ENCODE measurements around the gene CFL1. TPM values are rescaled to one million over a fixed set of nuclear protein-coding genes. Genes with fewer than 3 reads are reported as not detected.
"Not testable (repeated sequence)": the region's sequence is repeated elsewhere in the genome, so short reads cannot be mapped to it uniquely, and the experiment has no call there.

Gene CFL1
- total RNA-seq, 1 donor from 2014 or later: 589 TPM

DNA sequence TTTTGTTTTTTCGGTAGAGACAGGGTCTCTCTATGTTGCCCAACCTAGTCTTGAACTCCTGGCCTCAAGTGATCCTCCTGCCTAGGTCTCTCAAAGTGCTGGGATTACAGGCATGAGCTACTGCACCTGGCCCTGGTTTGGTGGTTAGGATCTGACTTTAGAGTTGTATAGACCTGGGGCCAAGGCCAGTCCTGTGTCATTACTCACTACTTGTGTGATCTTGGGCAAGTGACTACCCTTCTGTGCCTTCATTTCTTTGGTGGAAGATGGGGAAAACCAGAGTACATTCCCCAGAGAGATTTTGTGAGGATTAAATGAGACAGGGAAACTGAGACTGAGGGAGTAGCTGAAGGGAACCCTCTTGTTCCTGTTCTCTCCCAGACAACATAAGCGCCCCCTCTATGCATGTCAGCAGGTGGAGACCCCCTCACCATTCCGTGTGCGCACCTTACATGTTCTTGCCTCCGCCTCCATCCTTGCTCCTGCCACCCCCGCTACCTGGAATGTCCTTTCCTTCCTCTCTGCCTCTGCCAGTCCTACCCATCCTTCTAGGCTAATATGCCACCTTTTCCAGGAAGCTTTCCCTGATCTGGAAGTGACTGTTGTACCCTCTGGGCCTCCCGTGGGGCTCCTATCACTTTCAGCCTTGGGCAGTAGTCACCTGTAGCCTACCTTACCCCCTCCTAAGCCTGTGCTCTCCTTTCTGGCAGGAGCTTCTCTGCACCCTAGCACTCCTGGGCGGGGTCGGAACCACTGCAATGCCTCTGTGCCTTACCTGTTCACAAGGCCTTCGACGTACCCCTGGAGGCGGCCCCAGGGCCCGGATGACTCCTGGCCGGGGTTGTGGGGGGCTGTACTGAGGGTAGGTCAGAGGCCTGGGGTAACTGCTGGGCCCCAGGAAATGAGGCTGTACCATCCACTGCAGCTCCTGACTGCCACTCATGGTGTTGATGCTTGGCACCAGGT lies 38.3 kb upstream of the CFL1 start:
- intact Hi-C loops (cut with DNase I): no loop called here
- Histone ChIP-seq H3K4me1 (peaks cover 47% of the 10 kb centered on the region), H3K9me3 (no peaks in the 10 kb centered on the region), H3K27me3 (no peaks in the 10 kb centered on the region), H3K36me3 (no peaks in the 10 kb centered on the region), H3K4me3 (no peak overlapping the region), H3K27ac (no peak overlapping the region)
- DNase-seq (ENCODE audit: extremely low spot score in 2 of 2): no peak
- TF ChIP-seq POLR2AphosphoS5 (IDR thresholded peaks at IDR 0.05; ENCODE audit: insufficient read depth in 1 of 2, low read depth in 1 of 2) (no peak), POLR2A (IDR thresholded peaks at IDR 0.05) (no peak)
- TF ChIP-seq, protein P1, sequence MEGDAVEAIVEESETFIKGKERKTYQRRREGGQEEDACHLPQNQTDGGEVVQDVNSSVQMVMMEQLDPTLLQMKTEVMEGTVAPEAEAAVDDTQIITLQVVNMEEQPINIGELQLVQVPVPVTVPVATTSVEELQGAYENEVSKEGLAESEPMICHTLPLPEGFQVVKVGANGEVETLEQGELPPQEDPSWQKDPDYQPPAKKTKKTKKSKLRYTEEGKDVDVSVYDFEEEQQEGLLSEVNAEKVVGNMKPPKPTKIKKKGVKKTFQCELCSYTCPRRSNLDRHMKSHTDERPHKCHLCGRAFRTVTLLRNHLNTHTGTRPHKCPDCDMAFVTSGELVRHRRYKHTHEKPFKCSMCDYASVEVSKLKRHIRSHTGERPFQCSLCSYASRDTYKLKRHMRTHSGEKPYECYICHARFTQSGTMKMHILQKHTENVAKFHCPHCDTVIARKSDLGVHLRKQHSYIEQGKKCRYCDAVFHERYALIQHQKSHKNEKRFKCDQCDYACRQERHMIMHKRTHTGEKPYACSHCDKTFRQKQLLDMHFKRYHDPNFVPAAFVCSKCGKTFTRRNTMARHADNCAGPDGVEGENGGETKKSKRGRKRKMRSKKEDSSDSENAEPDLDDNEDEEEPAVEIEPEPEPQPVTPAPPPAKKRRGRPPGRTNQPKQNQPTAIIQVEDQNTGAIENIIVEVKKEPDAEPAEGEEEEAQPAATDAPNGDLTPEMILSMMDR (IDR thresholded peaks at IDR 0.05): no peak

DNA sequence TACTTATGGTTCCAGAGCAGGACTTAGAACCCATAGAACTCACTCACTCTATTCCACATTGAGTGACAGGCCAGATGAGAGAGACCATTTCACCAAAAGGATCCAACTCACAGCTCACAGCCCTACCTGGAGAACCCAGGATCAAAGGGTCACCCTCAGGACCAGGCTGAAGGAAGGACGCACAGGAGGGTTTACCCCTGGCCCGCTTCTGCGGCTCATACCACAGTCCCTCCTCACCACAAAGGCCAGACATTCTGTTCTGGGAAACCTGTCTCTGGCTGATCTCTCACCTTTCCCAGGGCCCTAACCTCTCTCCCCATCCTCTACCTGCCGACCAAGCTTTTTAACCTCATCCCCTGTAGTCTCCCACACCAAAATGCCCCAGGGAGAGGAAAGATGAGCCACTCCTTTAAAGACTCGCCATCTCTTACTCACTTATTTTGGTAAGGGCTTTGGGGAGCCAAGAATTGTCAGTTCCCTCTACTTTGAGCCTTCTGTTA lies 37.6 kb upstream of the CFL1 start:
- Histone ChIP-seq H3K4me1 (peaks cover 52% of the 10 kb centered on the region), H3K27ac (no peak overlapping the region), H3K4me3 (no peak overlapping the region), H3K27me3 (no peaks in the 10 kb centered on the region), H3K9me3 (no peaks in the 10 kb centered on the region), H3K36me3 (no peaks in the 10 kb centered on the region)
- intact Hi-C loops (cut with DNase I): no loop called here
- TF ChIP-seq POLR2A (IDR thresholded peaks at IDR 0.05): no peak
- no peak for TF ChIP-seq POLR2AphosphoS5 (IDR thresholded peaks at IDR 0.05; ENCODE audit: insufficient read depth in 1 of 2, low read depth in 1 of 2)
- TF ChIP-seq, protein P1 (IDR thresholded peaks at IDR 0.05): no peak
- no peak for DNase-seq (ENCODE audit: extremely low spot score in 2 of 2)

DNA sequence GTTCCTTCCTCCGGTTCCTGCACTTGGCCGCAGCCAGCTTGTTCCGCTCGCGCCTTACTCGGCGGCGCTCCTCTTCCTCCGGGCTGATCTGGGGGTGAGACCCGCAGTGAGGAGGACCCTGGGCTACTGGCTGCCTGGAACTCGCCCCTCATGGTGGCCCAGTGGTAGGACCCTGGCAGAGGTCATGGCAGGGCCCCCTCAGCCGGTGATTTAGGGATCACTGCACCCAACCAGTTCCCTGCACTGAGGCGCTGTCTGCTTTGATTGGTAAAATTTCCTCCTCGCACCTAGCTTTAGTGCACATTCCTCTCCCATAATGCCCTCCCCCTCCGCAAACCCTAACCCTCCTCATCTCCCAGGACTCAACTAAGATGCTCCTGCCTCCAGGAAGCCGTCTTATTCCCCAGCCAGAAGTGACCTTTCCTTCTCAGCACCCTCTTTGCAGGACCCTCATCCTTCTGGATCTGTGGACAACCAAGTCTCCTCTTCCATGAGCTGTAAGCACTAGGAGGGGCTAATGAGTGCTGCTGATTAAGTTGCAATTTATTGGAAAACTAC lies 36.1 kb upstream of the CFL1 start:
- H3K4me1 ChIP-seq: peaks cover 52% of the 10 kb centered on the region
- no peaks in the 10 kb centered on the region for H3K27me3 ChIP-seq
- H3K27ac ChIP-seq: peak overlapping the region; percentile 97
- DNase-seq (ENCODE audit: extremely low spot score in 2 of 2): no peak
- peak overlapping the region in 1 of 2 donors; percentile 11 for H3K4me3 ChIP-seq
- intact Hi-C loops (cut with DNase I): no loop called here
- H3K9me3 ChIP-seq: no peaks in the 10 kb centered on the region
- H3K36me3 ChIP-seq: no peaks in the 10 kb centered on the region
- no peak for TF ChIP-seq POLR2A (IDR thresholded peaks at IDR 0.05)
- no peak for TF ChIP-seq POLR2AphosphoS5 (IDR thresholded peaks at IDR 0.05; ENCODE audit: insufficient read depth in 1 of 2, low read depth in 1 of 2)
- TF ChIP-seq, protein P1 (IDR thresholded peaks at IDR 0.05): no peak

DNA sequence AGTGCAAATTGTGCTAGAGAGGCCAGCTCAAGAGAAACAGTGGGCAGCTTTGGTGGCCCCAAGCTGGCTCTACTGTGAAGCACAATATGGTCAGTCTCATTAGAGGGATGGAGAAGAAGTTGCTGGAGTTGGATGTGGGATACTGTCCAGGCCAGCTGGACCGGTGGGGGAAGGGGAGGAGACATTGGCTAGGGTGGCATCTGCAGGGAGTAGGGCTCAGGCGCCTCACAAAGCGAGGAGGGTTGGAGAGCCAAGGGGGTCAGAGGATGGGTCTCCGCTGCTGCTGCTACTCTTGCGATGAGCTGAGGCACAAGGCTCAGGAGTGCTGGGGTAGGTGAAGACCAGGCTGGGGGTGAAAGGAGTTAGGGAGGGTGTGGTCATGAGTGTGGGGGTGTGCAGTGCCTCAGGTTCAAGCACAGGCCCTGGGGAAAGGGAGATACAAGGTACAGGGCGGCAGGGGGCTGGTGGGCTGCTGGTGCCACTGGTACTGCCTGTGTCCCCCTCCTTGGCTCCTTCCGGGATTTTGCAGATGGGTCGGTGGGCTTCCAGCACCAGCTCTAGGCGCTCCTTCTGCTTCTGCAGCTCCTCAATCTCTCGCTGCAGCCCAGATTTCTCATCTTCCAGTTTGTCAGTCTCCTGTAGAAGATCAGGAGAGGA lies 34.8 kb upstream of the CFL1 start:
- Histone ChIP-seq H3K4me1 (peaks cover 54% of the 10 kb centered on the region), H3K4me3 (peak overlapping the region; percentile 11 to 16)

DNA sequence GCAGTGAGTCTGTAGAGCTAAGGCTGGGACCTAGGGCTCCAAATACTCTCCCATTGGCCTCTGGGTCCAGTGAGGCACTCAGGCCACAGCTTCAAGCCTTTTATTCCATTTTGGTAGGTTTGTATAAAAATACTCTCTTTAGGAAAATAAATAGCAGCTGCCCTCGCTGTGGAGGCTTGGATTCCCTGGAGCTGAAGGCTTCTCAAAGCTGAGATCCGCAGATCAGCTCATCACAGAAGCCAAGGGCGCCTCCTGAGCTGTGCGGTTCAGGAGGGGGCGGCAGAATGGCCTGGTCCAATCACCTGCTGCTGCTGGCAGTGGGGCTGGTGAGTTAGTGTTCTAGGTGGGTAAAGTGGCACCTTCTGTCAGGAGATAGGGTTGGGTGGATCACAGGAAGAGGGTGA lies 34.2 kb upstream of the CFL1 start:
- intact Hi-C loops (cut with DNase I); H3K36me3 ChIP-seq; H3K27me3 ChIP-seq; H3K9me3 ChIP-seq; DNase-seq (ENCODE audit: extremely low spot score in 2 of 2): not testable (repeated sequence)
- H3K27ac ChIP-seq: peak overlapping the region; percentile 97
- H3K4me1 ChIP-seq: peaks cover 60% of the 10 kb centered on the region
- peak overlapping the region; percentile 69 to 73 for H3K4me3 ChIP-seq

More for the DNA sequence above, 34.8 kb upstream of the CFL1 start:
- H3K27ac ChIP-seq: peak overlapping the region; percentile 97
- no peaks in the 10 kb centered on the region for H3K27me3 ChIP-seq
- H3K36me3 ChIP-seq: no peaks in the 10 kb centered on the region
- no peaks in the 10 kb centered on the region for H3K9me3 ChIP-seq
- intact Hi-C loops (cut with DNase I): no loop called here
- TF ChIP-seq, protein P1 (IDR thresholded peaks at IDR 0.05): no peak
- TF ChIP-seq POLR2A (IDR thresholded peaks at IDR 0.05): no peak
- TF ChIP-seq POLR2AphosphoS5 (IDR thresholded peaks at IDR 0.05; ENCODE audit: insufficient read depth in 1 of 2, low read depth in 1 of 2): no peak
- no peak for DNase-seq (ENCODE audit: extremely low spot score in 2 of 2)

Data from vagina (tissue), 2 donors.